Stimulated activated CD8-positive, alpha-beta memory T cell treated with anti-CD3 and anti-CD28 coated beads, Interleukin-15, amount 100 ng/mL, for 24 hours (primary cell): ENCODE data around the gene LBH.
"Not testable (repeated sequence)": the region's sequence is repeated elsewhere in the genome, so short reads cannot be mapped to it uniquely, and the experiment has no call there.

Source experiments
- DNase-seq: peaks from one replicate; pipeline ENCODE4 v3.0.0-alpha.2; 2020; ENCODE audit warnings: low read depth

Gene LBH

GRCh38 chr2:30259071-30259470, 27.7 kb downstream of the LBH start:
- no peak for DNase-seq

- DNase-seq = no peak
Observed at GRCh38 chr2:30259827-30260679, 28.7 kb downstream of the LBH start.

- DNase-seq = no peak
Observed at GRCh38 chr2:30260941-30261340, 29.6 kb downstream of the LBH start.

- no peak for DNase-seq
Observed at GRCh38 chr2:30261695-30262211, 30.4 kb downstream of the LBH start.

- DNase-seq = no peak
Observed at GRCh38 chr2:30262716-30263309, 31.5 kb downstream of the LBH start.

- no peak for DNase-seq
Observed at GRCh38 chr2:30264274-30264673, 32.9 kb downstream of the LBH start.

- no peak for DNase-seq
Observed at GRCh38 chr2:30265052-30266015, 34.0 kb downstream of the LBH start.

- DNase-seq = no peak
Observed at GRCh38 chr2:30266051-30266621, 34.8 kb downstream of the LBH start.

- no peak for DNase-seq
Observed at GRCh38 chr2:30266705-30267104, 35.4 kb downstream of the LBH start.

- no peak for DNase-seq
Observed at GRCh38 chr2:30267161-30267975, 36.0 kb downstream of the LBH start.

- no peak for DNase-seq
Observed at GRCh38 chr2:30268296-30268871, 37.0 kb downstream of the LBH start.

- not testable (repeated sequence) for DNase-seq
Observed at GRCh38 chr2:30269114-30269770, 37.9 kb downstream of the LBH start.

GRCh38 chr2:30269771-30270145, 38.4 kb downstream of the LBH start:
- no peak for DNase-seq

- DNase-seq = no peak
Observed at GRCh38 chr2:30270166-30270565, 38.8 kb downstream of the LBH start.

- DNase-seq = no peak
Observed at GRCh38 chr2:30271301-30271700, 40.0 kb downstream of the LBH start.

GRCh38 chr2:30272286-30272685, 41.0 kb downstream of the LBH start:
- DNase-seq = no peak

- no peak for DNase-seq
Observed at GRCh38 chr2:30272761-30273573, 41.6 kb downstream of the LBH start.

GRCh38 chr2:30273574-30273929, 42.2 kb downstream of the LBH start:
- DNase-seq = no peak

GRCh38 chr2:30275256-30275655, 43.9 kb downstream of the LBH start:
- DNase-seq = no peak
